HuH-7 (cell line): ENCODE measurements around the gene RHOF.

ENCODE experiments used
- DNase-seq: peaks from one replicate; pipeline ENCODE4 v3.0.0; 2011; ENCODE audit warnings: low spot score

The RHOF gene

GRCh38 chr12:121741743-121742142 lies 51.7 kb downstream of the RHOF start:
- no peak for DNase-seq

GRCh38 chr12:121740847-121741246 lies 52.6 kb downstream of the RHOF start:
- DNase-seq = no peak

GRCh38 chr12:121738340-121738858 lies 55.1 kb downstream of the RHOF start:
- no peak for DNase-seq

DNA sequence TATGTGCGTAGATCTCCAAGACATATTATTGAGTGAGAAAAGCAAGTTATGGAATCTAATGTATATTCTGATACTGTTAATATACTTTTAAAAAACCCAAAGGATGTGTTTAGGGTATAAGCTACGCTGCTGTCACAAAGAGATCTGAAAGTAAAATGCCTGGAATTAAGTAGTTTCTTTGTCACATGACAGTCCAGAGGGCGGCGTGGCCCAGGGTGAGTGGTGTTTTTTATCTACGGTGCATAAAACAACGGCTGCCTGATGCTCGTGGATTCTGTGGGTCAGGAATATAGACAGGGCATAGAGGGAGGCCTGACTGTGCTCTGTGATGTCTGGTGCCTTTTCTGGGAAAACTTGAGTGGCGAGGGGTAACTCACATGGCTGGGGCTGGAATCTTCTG lies 59.6 kb downstream of the RHOF start:
- no peak for DNase-seq

DNA sequence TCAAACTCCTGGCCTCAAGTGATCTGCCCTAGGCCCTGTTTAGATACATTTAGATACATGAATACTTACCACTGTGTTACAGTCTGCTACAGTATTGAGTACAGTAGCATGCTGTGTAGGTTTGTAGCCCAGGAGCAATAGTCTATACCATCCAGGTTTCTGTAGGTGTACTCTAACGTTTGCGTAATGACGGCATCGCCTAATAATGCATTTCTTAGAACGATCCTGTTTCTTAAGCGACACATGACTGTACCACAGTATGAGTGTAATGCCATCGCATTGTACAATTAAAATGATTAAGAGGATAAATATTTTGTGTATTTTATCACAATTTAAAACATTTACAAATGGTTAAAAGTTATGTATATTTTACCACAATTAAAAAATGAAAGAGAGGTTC lies 62.0 kb downstream of the RHOF start:
- no peak for DNase-seq

DNA sequence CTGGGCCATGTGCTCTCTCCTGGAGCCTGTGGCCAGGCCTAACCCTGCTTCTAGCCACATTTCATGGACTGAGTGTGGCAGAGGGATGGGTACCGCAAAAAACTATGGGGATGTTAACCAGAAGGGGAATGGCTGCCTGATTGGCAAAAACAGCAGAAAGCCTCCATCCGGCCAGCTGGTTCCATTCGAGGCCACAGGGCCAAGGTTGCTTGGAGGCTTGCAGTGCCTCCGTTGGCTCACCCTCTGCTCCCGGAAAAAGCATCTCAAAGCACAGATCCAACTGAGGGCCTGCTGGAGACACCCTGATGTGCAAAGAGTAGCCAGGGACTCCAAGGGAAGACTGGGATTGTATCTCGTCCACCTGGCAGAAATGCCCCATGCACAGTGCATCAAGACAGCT lies 64.5 kb downstream of the RHOF start:
- DNase-seq = no peak
